Activated naive CD4-positive, alpha-beta T cell treated with anti-CD3 and anti-CD28 coated beads, Interleukin-2, amount 50 U/mL, for 24 hours (primary cell): ENCODE data around the gene TUBGCP2.

ENCODE experiments used
- H3K27ac Mint-ChIP-seq: one replicate; pipeline ENCODE4 v1.8.0; 2021; ENCODE audit warnings: mild to moderate bottlenecking, mixed read lengths
- H3K27me3 Mint-ChIP-seq: one replicate; pipeline ENCODE4 v1.8.0; 2021; ENCODE audit warnings: mixed read lengths
- H3K36me3 Mint-ChIP-seq: one replicate; pipeline ENCODE4 v1.8.0; 2021; ENCODE audit warnings: mixed read lengths
- H3K4me1 Mint-ChIP-seq: one replicate; pipeline ENCODE4 v1.8.0; 2021; ENCODE audit warnings: mixed read lengths
- H3K4me3 Mint-ChIP-seq: one replicate; pipeline ENCODE4 v1.8.0; 2021; ENCODE audit warnings: mild to moderate bottlenecking, mixed read lengths
- H3K9me3 Mint-ChIP-seq: one replicate; pipeline ENCODE4 v1.8.0; 2021; ENCODE audit warnings: mixed read lengths

TUBGCP2 gene

GRCh38 chr10:133318494-133319127 is 9.9 kb upstream of the TUBGCP2 start:
- Mint-ChIP-seq H3K4me1 (peaks cover 9% of the 10 kb centered on the region), H3K9me3 (no peaks in the 10 kb centered on the region), H3K27ac (peak overlapping the region; percentile 3), H3K27me3 (no peaks in the 10 kb centered on the region), H3K4me3 (peak overlapping the region; percentile 56), H3K36me3 (no peaks in the 10 kb centered on the region)

DNA sequence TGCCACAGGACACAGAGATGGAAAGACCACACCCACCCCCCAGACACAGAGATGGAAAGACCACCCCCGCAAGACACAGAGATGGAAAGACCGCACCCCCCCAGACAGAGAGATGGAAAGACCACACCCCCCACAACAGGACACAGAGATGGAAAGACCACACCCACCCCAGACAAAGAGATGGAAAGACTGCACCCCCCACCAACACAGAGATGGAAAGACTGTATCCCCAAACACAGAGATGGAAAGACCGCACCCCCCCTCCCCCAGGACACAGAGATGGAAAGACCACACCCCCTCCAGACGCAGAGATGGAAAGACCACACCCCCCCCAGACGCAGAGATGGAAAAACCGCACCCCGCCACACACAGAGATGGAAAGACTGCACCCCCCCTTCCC is 8.1 kb upstream of the TUBGCP2 start:
- H3K4me3 Mint-ChIP-seq, result no peak overlapping the region
- no peaks in the 10 kb centered on the region for H3K27me3 Mint-ChIP-seq
- no peaks in the 10 kb centered on the region for H3K36me3 Mint-ChIP-seq
- peaks cover 9% of the 10 kb centered on the region for H3K4me1 Mint-ChIP-seq
- no peak overlapping the region for H3K27ac Mint-ChIP-seq
- no peaks in the 10 kb centered on the region for H3K9me3 Mint-ChIP-seq

DNA sequence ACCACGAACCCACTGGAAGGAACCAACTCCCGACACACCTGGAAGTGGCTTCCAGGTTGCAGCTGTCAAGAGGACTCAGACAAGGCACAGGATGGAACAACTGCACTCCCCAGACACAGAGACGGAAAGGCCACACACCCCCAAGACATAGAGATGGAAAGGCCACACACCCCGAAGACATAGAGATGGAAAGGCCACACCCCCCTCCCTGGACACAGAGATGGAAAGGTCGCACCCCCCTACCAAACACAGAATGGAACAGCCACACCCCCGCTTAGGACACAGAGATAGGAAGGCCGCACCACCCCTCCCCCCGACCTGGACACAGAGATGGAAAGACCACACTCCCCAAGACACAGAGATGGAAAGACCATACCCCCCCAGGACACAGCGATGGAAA is 7.6 kb upstream of the TUBGCP2 start:
- Mint-ChIP-seq H3K4me1 (peaks cover 9% of the 10 kb centered on the region), H3K27me3 (no peaks in the 10 kb centered on the region), H3K36me3 (no peaks in the 10 kb centered on the region), H3K27ac (peak overlapping the region; percentile 52), H3K9me3 (no peaks in the 10 kb centered on the region), H3K4me3 (no peak overlapping the region)

DNA sequence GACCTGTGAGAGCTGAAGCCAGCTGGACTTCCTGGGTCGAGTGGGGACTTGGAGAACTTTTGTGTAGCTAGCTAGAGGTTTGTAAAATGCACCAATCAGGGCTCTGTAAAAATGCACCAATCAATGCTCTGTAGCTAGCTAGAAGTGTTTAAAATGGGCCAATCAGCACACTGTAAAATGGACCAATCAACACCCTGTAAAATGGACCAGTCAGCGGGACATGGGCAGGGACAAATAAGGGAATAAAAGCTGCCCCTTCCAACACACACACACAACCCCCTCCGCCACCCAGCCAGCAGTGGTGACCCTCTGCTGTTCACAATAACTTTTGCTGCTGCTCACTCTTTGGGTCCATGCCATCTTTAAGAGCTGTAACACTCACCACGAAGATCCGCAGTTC is 7.2 kb upstream of the TUBGCP2 start:
- Mint-ChIP-seq H3K4me3 (no peak overlapping the region), H3K4me1 (peaks cover 9% of the 10 kb centered on the region), H3K9me3 (no peaks in the 10 kb centered on the region), H3K27me3 (no peaks in the 10 kb centered on the region), H3K36me3 (no peaks in the 10 kb centered on the region), H3K27ac (peak overlapping the region; percentile 52)

DNA sequence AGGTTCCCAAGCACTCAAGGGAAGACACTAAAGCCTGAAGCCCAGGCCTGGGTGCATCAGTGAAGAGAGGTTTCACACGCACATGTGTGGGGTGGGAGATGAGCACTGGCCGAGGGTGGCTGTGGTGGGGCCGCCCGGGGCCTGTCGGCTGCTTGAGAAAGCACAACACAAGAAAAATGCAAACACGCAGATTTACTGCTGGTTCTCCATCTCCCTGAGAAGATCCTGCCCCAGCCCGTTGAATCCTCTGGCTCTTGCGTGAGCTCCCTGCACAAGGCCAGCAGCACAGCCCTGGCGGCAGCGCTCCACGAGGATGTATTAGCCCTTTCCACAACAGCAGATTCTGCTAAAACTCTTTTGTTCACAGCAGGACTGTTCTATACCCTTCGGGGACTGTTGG is 6.2 kb upstream of the TUBGCP2 start:
- no peaks in the 10 kb centered on the region for H3K27me3 Mint-ChIP-seq
- no peaks in the 10 kb centered on the region for H3K9me3 Mint-ChIP-seq
- H3K4me1 Mint-ChIP-seq, result peaks cover 9% of the 10 kb centered on the region
- no peak overlapping the region for H3K27ac Mint-ChIP-seq
- H3K4me3 Mint-ChIP-seq, result no peak overlapping the region
- no peaks in the 10 kb centered on the region for H3K36me3 Mint-ChIP-seq

- Mint-ChIP-seq H3K27me3 (no peaks in the 10 kb centered on the region), H3K4me1 (peaks cover 3% of the 10 kb centered on the region), H3K4me3 (no peak overlapping the region), H3K9me3 (no peaks in the 10 kb centered on the region), H3K36me3 (no peaks in the 10 kb centered on the region), H3K27ac (no peak overlapping the region)
These were observed 4.5 kb upstream of the TUBGCP2 start for GRCh38 chr10:133313192-133313591.

GRCh38 chr10:133312769-133313145 is 4.1 kb upstream of the TUBGCP2 start:
- H3K36me3 Mint-ChIP-seq, result no peaks in the 10 kb centered on the region
- H3K27me3 Mint-ChIP-seq, result no peaks in the 10 kb centered on the region
- H3K9me3 Mint-ChIP-seq, result no peaks in the 10 kb centered on the region
- no peak overlapping the region for H3K4me3 Mint-ChIP-seq
- H3K4me1 Mint-ChIP-seq, result peaks cover 7% of the 10 kb centered on the region
- no peak overlapping the region for H3K27ac Mint-ChIP-seq

DNA sequence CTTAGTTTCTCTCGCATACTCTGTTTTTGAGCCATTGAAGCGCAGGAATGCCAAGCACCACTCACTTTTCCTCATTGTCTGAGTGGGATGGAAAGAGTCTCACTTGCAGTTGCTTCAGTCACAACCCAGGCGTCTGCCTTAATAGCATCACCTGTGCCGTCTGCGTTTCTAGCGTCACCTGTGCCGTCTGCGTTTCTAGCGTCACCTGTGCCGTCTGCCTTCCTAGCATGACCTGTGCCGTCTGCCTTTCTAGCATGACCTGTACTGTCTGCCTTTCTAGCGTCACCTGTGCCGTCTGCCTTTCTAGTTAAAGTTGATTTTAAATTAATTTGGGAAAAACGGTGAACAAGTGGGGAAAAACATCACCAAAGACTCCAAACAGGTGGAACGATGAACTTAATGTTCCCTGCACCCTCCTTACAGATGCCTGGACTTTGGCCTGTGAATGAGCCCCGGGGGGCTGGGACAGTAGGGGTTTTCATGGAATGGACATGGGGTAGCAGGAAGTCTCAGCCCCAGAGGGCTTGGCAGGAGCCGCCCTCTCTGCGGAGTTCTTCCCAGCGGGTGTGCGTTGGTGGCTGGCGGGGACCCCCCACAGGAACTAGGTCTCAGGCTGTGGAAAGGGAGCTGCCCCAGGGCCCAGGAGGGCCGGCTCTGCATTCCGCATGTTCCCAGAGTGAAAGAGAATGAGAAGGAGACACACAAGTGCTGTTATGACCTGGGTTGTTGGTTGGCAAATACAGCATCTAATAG is 3.5 kb upstream of the TUBGCP2 start:
- H3K27ac Mint-ChIP-seq, result no peak overlapping the region
- no peaks in the 10 kb centered on the region for H3K36me3 Mint-ChIP-seq
- H3K4me3 Mint-ChIP-seq, result no peak overlapping the region
- no peaks in the 10 kb centered on the region for H3K9me3 Mint-ChIP-seq
- H3K27me3 Mint-ChIP-seq, result no peaks in the 10 kb centered on the region
- H3K4me1 Mint-ChIP-seq, result peaks cover 13% of the 10 kb centered on the region

DNA sequence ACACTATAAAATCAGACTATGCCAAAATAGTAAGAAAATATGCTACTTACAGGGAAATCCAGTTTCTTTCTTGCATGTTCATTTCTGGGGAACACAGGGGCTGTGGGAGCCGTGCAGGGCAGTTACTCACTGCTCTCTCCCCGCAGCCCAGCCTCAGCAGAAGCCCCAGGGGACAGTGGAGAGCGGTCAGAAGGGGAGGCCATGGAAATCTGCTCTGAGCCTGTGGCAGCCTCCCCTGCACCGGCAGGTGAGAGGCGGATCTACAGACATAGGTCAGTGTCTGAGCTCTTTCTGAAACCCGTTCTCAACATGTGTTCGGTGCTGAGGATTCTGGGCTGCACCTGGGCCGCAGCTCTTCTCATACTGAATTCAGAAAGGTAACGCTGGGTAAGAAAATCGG is 2.9 kb upstream of the TUBGCP2 start:
- Mint-ChIP-seq H3K4me3 (no peak overlapping the region), H3K36me3 (no peaks in the 10 kb centered on the region), H3K27ac (no peak overlapping the region), H3K9me3 (no peaks in the 10 kb centered on the region), H3K4me1 (peaks cover 18% of the 10 kb centered on the region), H3K27me3 (no peaks in the 10 kb centered on the region)

GRCh38 chr10:133310789-133311188 is 2.1 kb upstream of the TUBGCP2 start:
- no peak overlapping the region for H3K27ac Mint-ChIP-seq
- no peaks in the 10 kb centered on the region for H3K9me3 Mint-ChIP-seq
- H3K4me1 Mint-ChIP-seq, result peaks cover 18% of the 10 kb centered on the region
- no peaks in the 10 kb centered on the region for H3K27me3 Mint-ChIP-seq
- no peaks in the 10 kb centered on the region for H3K36me3 Mint-ChIP-seq
- no peak overlapping the region for H3K4me3 Mint-ChIP-seq

- no peaks in the 10 kb centered on the region for H3K27me3 Mint-ChIP-seq
- no peaks in the 10 kb centered on the region for H3K36me3 Mint-ChIP-seq
- H3K27ac Mint-ChIP-seq, result no peak overlapping the region
- peaks cover 21% of the 10 kb centered on the region for H3K4me1 Mint-ChIP-seq
- no peaks in the 10 kb centered on the region for H3K9me3 Mint-ChIP-seq
- H3K4me3 Mint-ChIP-seq, result no peak overlapping the region
These were observed 1.7 kb upstream of the TUBGCP2 start for GRCh38 chr10:133310399-133310755.

DNA sequence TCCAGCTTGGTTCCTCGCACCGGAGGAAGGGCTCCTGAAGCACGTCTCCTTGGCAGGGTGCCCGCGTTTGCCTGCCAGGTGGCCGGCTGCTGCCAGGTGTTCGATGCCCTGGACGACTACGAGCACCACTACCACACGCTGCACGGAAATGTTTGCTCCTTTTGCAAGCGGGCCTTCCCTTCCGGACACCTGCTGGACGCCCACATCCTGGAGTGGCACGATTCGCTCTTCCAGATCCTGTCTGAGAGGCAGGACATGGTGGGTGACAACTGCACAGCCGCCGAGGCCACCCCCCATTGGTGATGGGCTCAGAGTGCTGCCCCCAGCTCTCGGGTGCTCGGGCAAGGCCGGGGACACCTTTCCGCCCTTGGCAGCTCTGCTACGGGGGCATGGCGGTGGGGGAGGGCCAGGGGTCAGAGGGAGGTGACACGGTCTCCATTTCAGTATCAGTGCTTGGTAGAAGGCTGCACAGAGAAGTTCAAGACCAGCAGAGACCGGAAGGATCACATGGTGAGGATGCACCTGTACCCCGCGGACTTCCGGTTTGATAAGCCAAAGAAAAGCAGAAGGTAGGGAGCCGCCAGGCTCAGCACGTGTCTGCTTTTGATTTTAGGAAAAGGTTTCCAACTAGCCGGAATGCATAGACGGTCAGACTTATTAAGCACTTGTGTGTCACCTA is 1.2 kb upstream of the TUBGCP2 start:
- Mint-ChIP-seq H3K36me3 (no peaks in the 10 kb centered on the region), H3K4me1 (peaks cover 26% of the 10 kb centered on the region), H3K27me3 (no peaks in the 10 kb centered on the region), H3K9me3 (no peaks in the 10 kb centered on the region), H3K27ac (peak overlapping the region; percentile 55), H3K4me3 (peak overlapping the region; percentile 65)

DNA sequence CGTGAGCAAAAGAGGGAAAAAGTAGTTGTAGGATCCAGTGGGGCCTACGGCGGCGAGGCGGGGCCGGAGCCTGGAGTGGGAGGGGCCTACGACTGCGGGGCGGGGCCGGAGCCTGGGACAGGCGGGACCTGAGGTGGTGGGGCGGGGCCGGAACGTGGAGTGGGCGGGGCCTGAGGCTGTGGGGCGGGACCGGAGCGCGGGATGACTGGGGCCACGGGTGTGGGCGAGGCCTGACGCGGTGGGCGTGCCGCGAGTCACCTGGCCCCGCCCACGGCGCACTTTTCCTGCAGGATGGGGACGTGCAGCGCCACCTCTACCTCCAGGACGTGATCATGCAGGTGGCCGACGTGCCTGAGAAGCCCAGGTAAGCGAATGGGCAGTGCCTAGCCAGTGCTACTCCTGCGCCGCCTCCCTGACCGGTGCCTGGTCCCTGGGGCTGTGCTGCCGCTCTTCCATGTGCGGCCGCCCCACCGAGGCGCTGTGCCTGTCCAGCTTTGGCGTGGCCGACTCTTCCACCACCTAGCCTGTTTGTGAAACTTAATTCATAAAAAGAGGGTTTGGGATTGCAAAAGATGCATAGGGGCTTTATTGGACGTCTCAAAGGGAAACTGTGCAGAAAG is 538 bp upstream of the TUBGCP2 start:
- H3K36me3 Mint-ChIP-seq, result no peaks in the 10 kb centered on the region
- peak overlapping the region; percentile 86 for H3K27ac Mint-ChIP-seq
- no peaks in the 10 kb centered on the region for H3K27me3 Mint-ChIP-seq
- peaks cover 28% of the 10 kb centered on the region for H3K4me1 Mint-ChIP-seq
- H3K9me3 Mint-ChIP-seq, result no peaks in the 10 kb centered on the region
- H3K4me3 Mint-ChIP-seq, result peak overlapping the region; percentile 65

GRCh38 chr10:133307776-133308420 is 774 bp downstream of the TUBGCP2 start:
- Mint-ChIP-seq H3K36me3 (no peaks in the 10 kb centered on the region), H3K27ac (peak overlapping the region; percentile 100), H3K9me3 (no peaks in the 10 kb centered on the region), H3K4me3 (peak overlapping the region; percentile 98), H3K27me3 (no peaks in the 10 kb centered on the region), H3K4me1 (peaks cover 36% of the 10 kb centered on the region)

DNA sequence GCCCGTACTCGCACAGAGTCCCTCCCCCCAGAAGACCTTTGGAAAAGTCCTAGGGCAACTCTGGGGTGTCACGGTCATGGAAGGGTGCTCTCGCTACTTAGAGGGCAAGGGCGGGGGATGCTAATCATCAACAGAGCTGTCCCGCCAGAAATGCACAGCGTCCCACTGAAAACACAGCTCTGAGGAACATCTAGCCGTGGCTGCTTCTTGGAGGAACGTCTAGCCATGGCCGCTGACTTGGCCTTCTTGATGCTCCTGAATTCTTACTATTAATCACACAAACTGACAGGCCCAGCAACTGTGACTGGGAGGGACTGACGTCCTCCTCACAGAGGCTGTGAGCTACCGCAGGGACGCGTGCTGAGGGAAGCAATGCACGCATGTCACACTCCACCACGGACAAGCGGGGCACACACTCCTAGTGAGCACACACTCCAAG is 1.7 kb downstream of the TUBGCP2 start:
- Mint-ChIP-seq H3K9me3 (no peaks in the 10 kb centered on the region), H3K27me3 (no peaks in the 10 kb centered on the region), H3K36me3 (no peaks in the 10 kb centered on the region), H3K4me3 (peak overlapping the region; percentile 98), H3K27ac (no peak overlapping the region), H3K4me1 (peaks cover 41% of the 10 kb centered on the region)
